ENCODE measurements around the gene AK9.

The AK9 gene

GRCh38 chr6:109516929-109517328, 174.1 kb downstream of the AK9 start:
- in situ Hi-C loops (cut with MboI; ENCODE audit: low sequenced_read_pairs): no loop called here

- in situ Hi-C loops (cut with MboI; ENCODE audit: low sequenced_read_pairs): no loop called here
These were observed 175.1 kb downstream of the AK9 start for GRCh38 chr6:109515781-109516409.

GRCh38 chr6:109514946-109515345, 176.1 kb downstream of the AK9 start:
- in situ Hi-C loops (cut with MboI; ENCODE audit: low sequenced_read_pairs): no loop called here

GRCh38 chr6:109513571-109514071, 177.4 kb downstream of the AK9 start:
- in situ Hi-C loops (cut with MboI; ENCODE audit: low sequenced_read_pairs): no loop called here

- in situ Hi-C loops (cut with MboI; ENCODE audit: low sequenced_read_pairs): no loop called here
These were observed 178.7 kb downstream of the AK9 start for GRCh38 chr6:109512271-109512817.

GRCh38 chr6:109511832-109512231, 179.2 kb downstream of the AK9 start:
- in situ Hi-C loops (cut with MboI; ENCODE audit: low sequenced_read_pairs): no loop called here

GRCh38 chr6:109510358-109510757, 180.6 kb downstream of the AK9 start:
- in situ Hi-C loops (cut with MboI; ENCODE audit: low sequenced_read_pairs): no loop called here

GRCh38 chr6:109508166-109508860, 182.7 kb downstream of the AK9 start:
- in situ Hi-C loops (cut with MboI; ENCODE audit: low sequenced_read_pairs): no loop called here

GRCh38 chr6:109507490-109508072, 183.4 kb downstream of the AK9 start:
- in situ Hi-C loops (cut with MboI; ENCODE audit: low sequenced_read_pairs): no loop called here

GRCh38 chr6:109506841-109507240, 184.2 kb downstream of the AK9 start:
- in situ Hi-C loops (cut with MboI; ENCODE audit: low sequenced_read_pairs): no loop called here

GRCh38 chr6:109506314-109506713, 184.7 kb downstream of the AK9 start:
- in situ Hi-C loops (cut with MboI; ENCODE audit: low sequenced_read_pairs): no loop called here

- in situ Hi-C loops (cut with MboI; ENCODE audit: low sequenced_read_pairs): no loop called here
These were observed 187.4 kb downstream of the AK9 start for GRCh38 chr6:109503327-109504224.

- in situ Hi-C loops (cut with MboI; ENCODE audit: low sequenced_read_pairs): no loop called here
These were observed 192.1 kb downstream of the AK9 start for GRCh38 chr6:109498936-109499335.

- in situ Hi-C loops (cut with MboI; ENCODE audit: low sequenced_read_pairs): no loop called here
These were observed 192.9 kb downstream of the AK9 start for GRCh38 chr6:109498052-109498451.

GRCh38 chr6:109496036-109496772, 194.8 kb downstream of the AK9 start:
- in situ Hi-C loops (cut with MboI; ENCODE audit: low sequenced_read_pairs): no loop called here

GRCh38 chr6:109493865-109494264, 197.1 kb downstream of the AK9 start:
- in situ Hi-C loops (cut with MboI; ENCODE audit: low sequenced_read_pairs): no loop called here

GRCh38 chr6:109491207-109491938, 199.6 kb downstream of the AK9 start:
- in situ Hi-C loops (cut with MboI; ENCODE audit: low sequenced_read_pairs): no loop called here

GRCh38 chr6:109490713-109491112, 200.3 kb downstream of the AK9 start:
- in situ Hi-C loops (cut with MboI; ENCODE audit: low sequenced_read_pairs): no loop called here

GRCh38 chr6:109488001-109488400, 203.0 kb downstream of the AK9 start:
- in situ Hi-C loops (cut with MboI; ENCODE audit: low sequenced_read_pairs): no loop called here
